OCI-LY3 (cell line): ENCODE data around the gene UBE2L6.

Source experiments
- CTCF ChIP-seq: fragments of 200-600, 300-600 bp; sonication (generic); IDR thresholded peaks from 2 replicates; pipeline ENCODE4 v1.5.1; 2014; ENCODE audit warnings: antibody characterized with exemption, low read length, low read depth
- EZH2phosphoT487 ChIP-seq: fragments of 200-600 bp; shearing (Covaris generic); IDR thresholded peaks from 2 replicates; pipeline ENCODE4 v1.6.1; 2018; ENCODE audit warnings: antibody characterized with exemption, mixed run types, low read depth

- TF ChIP-seq CTCF (no peak), EZH2phosphoT487 (no peak)
Observed at GRCh38 chr11:57513911-57514537, 53.4 kb downstream of the UBE2L6 start.
